HG03175 (cell line): ENCODE results near the gene CSF3.

ENCODE experiments used
- ATAC-seq: cut with Tn5 transposase; IDR thresholded peaks from one replicate; pipeline ENCODE4 v1.9.1; 2021; ENCODE audit warnings: mild to moderate bottlenecking, moderate library complexity; ENCODE audit not compliant: unreplicated experiment

Gene CSF3

GRCh38 chr17:40059729-40060475 is 44.7 kb downstream of the CSF3 start:
- no peak for ATAC-seq

GRCh38 chr17:40060887-40061608 is 45.8 kb downstream of the CSF3 start:
- no peak for ATAC-seq

- no peak for ATAC-seq
Measured at GRCh38 chr17:40061609-40062038, 46.4 kb downstream of the CSF3 start.

GRCh38 chr17:40062329-40063186 is 47.3 kb downstream of the CSF3 start, which contains the start of gene THRA:
TSS of gene THRA (plus strand) at chr17:40062965. CDS start at chr17:40074489, 11,524 bp downstream.
- peak; percentile 72 for ATAC-seq

GRCh38 chr17:40063187-40063771 is 48.0 kb downstream of the CSF3 start:
- peak; percentile 32 for ATAC-seq

GRCh38 chr17:40063901-40064531 is 48.8 kb downstream of the CSF3 start:
- ATAC-seq = no peak

GRCh38 chr17:40064971-40065768 is 49.9 kb downstream of the CSF3 start:
- ATAC-seq = no peak

GRCh38 chr17:40065769-40066510 is 50.7 kb downstream of the CSF3 start:
- no peak for ATAC-seq
